GM12878 (cell line): ENCODE data around the gene VMP1.

Source experiments
- CBX5 ChIP-seq: sonication (generic); IDR thresholded peaks from 2 replicates; pipeline ENCODE4 v1.6.1; 2016; ENCODE audit warnings: low read depth, moderate library complexity, mild to moderate bottlenecking, inconsistent platforms
- CEBPB ChIP-seq, 2 experiments: fragments of 150-350 bp in 1 of 2; IDR thresholded peaks; 2 replicates each; pipeline ENCODE4 v1.6.1; 2012 to 2014; ENCODE audit warnings: low read depth in 2 of 2, low read length in 2 of 2, borderline replicate concordance in 1 of 2, inconsistent platforms in 1 of 2
- CEBPZ ChIP-seq: fragments of 150-350 bp; IDR thresholded peaks from 2 replicates; pipeline ENCODE4 v1.6.1; 2016; ENCODE audit warnings: low read depth, low read length
- GABPA ChIP-seq: IDR thresholded peaks from 2 replicates; pipeline ENCODE4 v1.6.1; 2014; ENCODE audit warnings: antibody characterized with exemption, low read depth, mild to moderate bottlenecking, inconsistent platforms
- POLR2AphosphoS5 ChIP-seq: IDR thresholded peaks from 2 replicates; pipeline ENCODE4 v1.6.1; 2011; ENCODE audit warnings: mild to moderate bottlenecking, low read length, inconsistent platforms
- REST ChIP-seq: IDR thresholded peaks from 2 replicates; pipeline ENCODE4 v1.6.1; 2012; ENCODE audit warnings: mild to moderate bottlenecking, low read depth, low read length
- YBX1 ChIP-seq: fragments of 450-650 bp; IDR thresholded peaks from 2 replicates; pipeline ENCODE4 v1.6.1; 2016; ENCODE audit warnings: antibody characterized with exemption
- ZZZ3 ChIP-seq: IDR thresholded peaks from 2 replicates; pipeline ENCODE4 v1.6.1; 2011; ENCODE audit warnings: low read depth; ENCODE audit not compliant: control insufficient read depth, insufficient read length
- TF ChIP-seq, protein P1 (sequence below): IDR thresholded peaks from 2 replicates; pipeline ENCODE4 v1.6.1; 2012; ENCODE audit warnings: low read depth, low read length, improper control_type of control experiment
- TF ChIP-seq, protein P2 (sequence below), 3 experiments: IDR thresholded peaks in 2 of 3; conservative IDR thresholded peaks in 1 of 3; 2 replicates each; pipeline ENCODE4 v1.5.1; 2011; ENCODE audit warnings: low read depth in 3 of 3, low read length in 3 of 3, mild to moderate bottlenecking in 3 of 3, control low read depth in 2 of 3, moderate library complexity in 2 of 3, inconsistent platforms in 1 of 3, mixed read lengths in 1 of 3; ENCODE audit not compliant: control insufficient read depth in 2 of 3, insufficient read depth in 1 of 3; ENCODE audit errors: extremely low read depth in 1 of 3

DNA sequence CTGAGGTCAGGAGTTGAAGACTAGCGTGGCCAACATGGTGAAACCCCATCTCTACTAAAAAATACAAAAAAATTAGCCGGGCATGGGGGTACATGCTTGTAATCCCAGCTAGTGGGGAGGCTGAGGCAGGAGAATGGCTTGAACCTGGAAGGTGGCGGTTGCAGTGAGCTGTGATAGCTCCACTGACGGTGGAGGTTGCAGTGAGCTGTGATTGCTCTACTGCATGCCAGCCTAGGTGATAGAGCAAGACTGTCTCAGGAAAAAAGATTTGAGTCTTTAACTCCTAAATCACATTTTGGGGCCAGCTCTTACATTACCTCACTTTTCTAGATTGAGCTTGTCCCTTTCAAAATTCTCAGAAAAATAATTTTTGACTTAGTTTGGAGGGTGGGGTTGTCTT, 15.2 kb downstream of the VMP1 start:
- TF ChIP-seq YBX1, result no peak
- TF ChIP-seq GABPA, result no peak
- no peak for TF ChIP-seq REST
- no peak for TF ChIP-seq CBX5
- TF ChIP-seq, protein P1, sequence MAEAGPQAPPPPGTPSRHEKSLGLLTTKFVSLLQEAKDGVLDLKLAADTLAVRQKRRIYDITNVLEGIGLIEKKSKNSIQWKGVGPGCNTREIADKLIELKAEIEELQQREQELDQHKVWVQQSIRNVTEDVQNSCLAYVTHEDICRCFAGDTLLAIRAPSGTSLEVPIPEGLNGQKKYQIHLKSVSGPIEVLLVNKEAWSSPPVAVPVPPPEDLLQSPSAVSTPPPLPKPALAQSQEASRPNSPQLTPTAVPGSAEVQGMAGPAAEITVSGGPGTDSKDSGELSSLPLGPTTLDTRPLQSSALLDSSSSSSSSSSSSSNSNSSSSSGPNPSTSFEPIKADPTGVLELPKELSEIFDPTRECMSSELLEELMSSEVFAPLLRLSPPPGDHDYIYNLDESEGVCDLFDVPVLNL, result no peak
- no peak for TF ChIP-seq ZZZ3
- no peak for TF ChIP-seq CEBPZ
- TF ChIP-seq, protein P2, sequence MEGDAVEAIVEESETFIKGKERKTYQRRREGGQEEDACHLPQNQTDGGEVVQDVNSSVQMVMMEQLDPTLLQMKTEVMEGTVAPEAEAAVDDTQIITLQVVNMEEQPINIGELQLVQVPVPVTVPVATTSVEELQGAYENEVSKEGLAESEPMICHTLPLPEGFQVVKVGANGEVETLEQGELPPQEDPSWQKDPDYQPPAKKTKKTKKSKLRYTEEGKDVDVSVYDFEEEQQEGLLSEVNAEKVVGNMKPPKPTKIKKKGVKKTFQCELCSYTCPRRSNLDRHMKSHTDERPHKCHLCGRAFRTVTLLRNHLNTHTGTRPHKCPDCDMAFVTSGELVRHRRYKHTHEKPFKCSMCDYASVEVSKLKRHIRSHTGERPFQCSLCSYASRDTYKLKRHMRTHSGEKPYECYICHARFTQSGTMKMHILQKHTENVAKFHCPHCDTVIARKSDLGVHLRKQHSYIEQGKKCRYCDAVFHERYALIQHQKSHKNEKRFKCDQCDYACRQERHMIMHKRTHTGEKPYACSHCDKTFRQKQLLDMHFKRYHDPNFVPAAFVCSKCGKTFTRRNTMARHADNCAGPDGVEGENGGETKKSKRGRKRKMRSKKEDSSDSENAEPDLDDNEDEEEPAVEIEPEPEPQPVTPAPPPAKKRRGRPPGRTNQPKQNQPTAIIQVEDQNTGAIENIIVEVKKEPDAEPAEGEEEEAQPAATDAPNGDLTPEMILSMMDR (IDR thresholded peaks at IDR 0.05 in 2 of 3, conservative IDR thresholded peaks at IDR 0.05 in 1 of 3; ENCODE audit: control insufficient read depth in 2 of 3, extremely low read depth in 1 of 3, insufficient read depth in 1 of 3, low read depth in 3 of 3, low read length in 3 of 3), result no peak
- no peak for TF ChIP-seq POLR2AphosphoS5
- no peak for TF ChIP-seq CEBPB (IDR thresholded peaks at IDR 0.05; ENCODE audit: borderline replicate concordance in 1 of 2, low read depth in 2 of 2, low read length in 2 of 2)
